CD4-positive, alpha-beta T cell treated with Interleukin-4 for 1 hour (primary cell): ENCODE results near the gene PDE1C.

Source experiments
- DNase-seq, 2 donors: peaks; one replicate each; pipeline ENCODE4 v3.0.0-alpha.2; 2020 to 2022

The PDE1C gene

DNA sequence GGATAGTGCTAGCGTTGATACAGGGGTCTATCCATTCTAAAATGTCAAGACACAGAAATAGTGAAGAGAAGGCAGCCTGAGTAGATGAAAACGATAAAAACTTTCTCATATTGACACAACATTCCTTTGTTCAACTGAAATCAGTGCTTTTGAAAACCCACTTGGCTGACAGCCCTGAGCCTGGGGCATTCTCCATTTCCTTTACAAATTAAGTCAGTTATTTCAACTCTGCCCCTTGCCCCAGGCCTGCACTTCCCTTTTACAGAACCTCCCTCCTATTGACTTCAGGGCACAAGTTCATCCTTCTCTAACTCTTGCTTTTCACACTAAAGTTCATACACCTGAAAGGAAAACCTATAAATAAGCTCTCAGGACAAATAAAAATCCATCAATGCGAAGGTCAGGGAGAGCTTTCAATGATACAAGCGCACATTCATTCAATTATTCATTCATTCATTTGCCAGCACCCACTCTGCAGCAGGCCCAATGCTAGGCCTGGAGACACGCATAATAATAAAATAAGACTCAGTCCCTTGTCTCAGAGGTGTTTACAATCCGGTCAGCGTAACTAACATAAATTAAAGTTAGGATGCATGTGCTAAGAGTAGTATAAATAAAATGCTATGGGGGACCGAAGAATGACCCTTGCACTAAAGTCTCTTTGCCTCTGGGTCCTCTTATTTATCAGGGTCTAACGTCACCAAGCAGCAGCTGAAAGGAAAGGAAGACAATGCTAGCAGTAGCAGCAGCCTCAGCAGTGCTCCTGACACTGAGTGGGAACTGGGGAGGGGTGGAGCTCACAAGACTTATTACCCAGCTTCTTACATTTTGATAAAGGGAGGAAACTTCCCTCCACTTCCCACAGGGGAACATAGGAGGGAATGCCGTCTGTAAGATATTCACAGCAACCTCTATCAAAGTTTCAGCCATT is 134.8 kb downstream of the PDE1C start:
- DNase-seq, result no peak

DNA sequence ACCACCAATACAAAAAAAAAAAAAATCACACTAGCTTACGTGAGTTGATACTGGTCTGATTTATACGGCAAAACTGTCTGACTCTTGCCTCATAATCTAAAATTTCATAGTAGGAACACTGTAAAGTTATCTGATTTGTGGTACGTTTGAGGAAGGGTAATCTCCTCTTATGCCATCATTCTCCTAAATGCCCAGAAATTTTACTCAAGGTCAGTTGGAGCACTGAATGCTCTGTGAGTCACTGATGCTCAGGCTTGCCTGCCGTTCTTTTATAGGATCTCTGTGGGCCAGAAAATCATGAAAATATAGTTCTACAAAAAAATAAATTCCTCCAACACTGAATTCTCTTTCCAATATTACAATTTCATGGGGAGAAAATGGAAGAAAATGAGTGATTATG is 135.7 kb downstream of the PDE1C start:
- no peak for DNase-seq

GRCh38 chr7:31933481-31933880 is 136.7 kb downstream of the PDE1C start:
- DNase-seq, result no peak

GRCh38 chr7:31926991-31927584 is 143.1 kb downstream of the PDE1C start:
- DNase-seq, result no peak

DNA sequence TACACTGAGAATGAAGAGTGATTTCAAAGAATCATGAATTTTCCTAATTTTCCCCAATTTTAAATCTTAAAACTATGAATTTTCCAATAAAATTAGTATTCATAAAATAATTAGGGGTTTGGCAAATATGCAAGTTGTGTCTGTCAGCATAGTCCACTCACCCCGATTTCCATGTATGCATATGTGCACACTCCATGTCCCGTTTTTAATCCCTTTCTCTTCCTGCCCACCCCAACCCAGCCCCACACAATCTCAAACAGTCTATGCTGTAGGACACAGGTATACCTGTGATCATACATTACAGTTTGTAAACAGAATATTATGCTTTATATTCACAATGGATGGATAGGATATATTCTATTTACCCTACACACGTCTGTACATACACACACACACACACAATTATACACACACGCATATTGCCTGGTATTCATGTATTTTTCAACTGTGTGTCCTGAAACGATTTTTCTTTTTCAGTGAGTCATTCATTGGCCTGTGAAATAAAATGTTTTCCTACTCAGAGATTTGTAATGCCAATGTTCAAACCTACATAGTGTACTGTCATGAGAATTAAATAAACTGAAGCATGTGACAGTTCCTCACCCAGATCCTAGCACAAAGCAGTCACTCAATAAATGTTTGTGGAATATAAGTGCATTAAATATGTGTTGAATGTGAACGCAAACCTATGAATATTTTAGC is 144.3 kb downstream of the PDE1C start:
- no peak for DNase-seq

DNA sequence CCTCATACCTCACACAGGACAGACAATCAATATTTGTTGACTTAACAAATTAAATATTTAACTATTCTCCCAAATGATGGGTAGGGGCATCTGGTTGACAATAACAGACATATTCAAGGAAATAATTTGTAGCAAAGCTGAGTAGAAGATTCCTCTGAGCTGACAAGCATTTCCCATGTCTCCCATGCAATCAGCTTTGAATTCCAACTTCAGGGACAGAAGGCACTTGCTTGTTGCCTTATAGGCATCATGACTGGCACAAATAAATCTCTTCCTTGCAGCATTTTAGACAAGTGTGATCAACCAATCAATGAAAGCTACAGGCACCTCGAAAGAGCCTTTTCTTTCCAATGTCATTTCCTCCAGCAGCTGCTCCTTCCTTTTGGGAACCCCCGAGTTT is 146.0 kb downstream of the PDE1C start:
- no peak for DNase-seq

DNA sequence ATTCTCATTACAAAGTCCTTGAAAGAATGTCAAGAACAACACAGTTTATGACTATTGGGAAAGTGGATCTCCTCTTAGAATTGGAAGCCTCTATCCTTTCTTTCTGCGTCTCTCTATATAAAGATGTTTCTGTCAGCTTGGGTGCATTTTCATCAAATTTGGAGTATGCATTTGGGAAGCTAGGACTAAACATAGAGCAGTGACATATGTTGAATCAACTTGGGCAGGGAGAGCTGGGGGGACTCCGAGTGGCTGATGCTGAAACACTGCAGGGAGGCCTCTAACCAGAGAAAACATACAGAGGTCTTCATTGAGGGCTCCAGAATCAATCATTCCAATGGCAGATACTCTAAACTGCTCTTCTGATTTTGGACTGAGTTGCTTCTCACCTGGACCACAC is 147.4 kb downstream of the PDE1C start:
- no peak for DNase-seq

GRCh38 chr7:31921047-31921446 is 149.2 kb downstream of the PDE1C start:
- DNase-seq, result no peak

DNA sequence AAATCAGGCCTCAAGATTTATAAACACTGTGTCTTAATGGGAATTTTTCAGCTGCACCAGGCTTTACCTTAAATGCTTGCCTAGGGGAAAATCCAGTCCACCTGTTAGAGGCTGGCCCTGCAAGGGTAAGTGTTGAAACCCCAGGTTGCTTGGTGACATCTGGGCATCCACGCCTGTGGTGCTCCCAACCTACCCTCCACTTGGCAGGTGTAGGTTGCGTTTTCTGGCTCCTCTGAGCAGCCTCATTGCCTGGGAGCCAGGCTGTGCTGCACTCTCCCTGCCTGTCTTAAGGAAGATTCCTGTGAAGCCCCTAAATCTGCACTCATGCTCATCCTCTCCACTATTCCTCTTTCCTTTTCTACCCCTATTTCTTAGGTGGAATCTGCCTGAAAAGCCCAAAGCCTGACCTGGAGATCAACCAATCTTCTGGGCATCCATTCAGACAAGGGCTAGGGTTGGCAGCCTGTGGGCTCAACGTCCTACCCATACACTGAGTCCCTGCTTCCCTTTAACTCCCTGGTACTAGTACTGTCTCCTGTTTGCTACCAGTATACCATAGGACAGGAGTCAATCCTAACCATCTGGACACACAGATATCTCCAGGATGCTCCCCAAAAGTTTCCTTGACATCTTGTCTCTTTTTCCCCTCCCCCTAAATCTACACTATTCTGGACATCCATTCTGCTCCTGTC is 150.4 kb downstream of the PDE1C start:
- no peak for DNase-seq

GRCh38 chr7:31918706-31919393 is 151.4 kb downstream of the PDE1C start:
- no peak for DNase-seq

DNA sequence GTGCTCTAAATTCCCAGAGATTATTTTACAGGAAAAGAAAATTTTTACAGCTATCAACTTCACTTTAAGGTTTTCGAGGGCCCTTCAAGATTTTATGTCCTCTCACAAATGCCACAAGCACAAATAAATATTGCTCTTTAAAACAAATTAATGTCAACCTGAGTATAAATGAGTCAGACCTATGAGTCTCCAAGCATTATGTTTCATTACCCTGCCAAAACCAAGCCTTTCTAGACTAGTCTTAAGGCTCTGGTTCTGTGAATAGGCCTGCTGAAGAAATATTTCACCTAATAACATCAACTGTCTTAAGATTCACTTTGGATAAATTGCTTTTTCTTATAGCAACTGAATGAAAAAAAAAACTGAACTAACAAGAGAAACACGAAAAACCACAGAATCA is 153.0 kb downstream of the PDE1C start:
- no peak for DNase-seq

DNA sequence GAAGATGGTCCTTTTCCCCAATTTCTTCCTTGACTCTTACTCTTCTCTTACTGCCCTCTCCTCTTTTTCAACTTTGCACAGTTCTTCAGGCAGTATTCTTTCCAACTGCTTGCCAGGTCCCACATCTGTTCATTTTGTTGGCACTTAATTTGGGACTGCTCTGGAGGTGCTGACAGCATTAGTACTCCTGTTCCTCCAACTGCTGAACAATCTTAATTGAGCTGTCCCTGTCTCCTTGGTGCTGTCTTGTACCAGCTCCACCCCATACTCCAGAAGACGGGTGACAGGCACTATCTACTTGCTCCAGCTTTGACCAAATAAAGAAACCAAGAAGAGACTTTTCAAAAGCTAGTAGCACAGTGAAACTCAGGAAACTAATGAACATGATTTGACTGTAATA is 160.0 kb downstream of the PDE1C start:
- no peak for DNase-seq

GRCh38 chr7:31906479-31907171 is 163.6 kb downstream of the PDE1C start:
- DNase-seq, result no peak

- DNase-seq, result no peak
These were observed 166.2 kb downstream of the PDE1C start for GRCh38 chr7:31903962-31904361.

- no peak for DNase-seq
These were observed 170.8 kb downstream of the PDE1C start for GRCh38 chr7:31899356-31899927.

GRCh38 chr7:31896925-31897324 is 173.3 kb downstream of the PDE1C start:
- no peak for DNase-seq

DNA sequence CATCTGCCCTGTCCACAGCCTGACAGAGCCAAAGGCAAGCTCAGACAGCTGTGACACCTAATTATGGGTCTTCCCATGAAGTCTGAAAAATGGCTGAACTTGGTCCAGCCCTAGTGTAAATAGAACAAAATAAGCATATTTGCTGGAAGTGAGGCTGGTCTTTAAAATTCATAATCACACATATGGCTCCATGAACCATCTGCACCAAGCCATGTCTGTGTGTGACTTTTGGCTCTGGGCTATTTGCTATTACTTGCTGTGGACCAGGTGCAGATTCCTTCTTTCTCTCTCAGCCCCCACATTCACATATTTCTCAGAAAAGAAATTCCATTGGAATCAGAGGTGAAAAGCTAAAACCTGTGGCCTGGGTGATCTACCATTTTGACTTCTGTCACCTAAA is 175.9 kb downstream of the PDE1C start:
- no peak for DNase-seq

DNA sequence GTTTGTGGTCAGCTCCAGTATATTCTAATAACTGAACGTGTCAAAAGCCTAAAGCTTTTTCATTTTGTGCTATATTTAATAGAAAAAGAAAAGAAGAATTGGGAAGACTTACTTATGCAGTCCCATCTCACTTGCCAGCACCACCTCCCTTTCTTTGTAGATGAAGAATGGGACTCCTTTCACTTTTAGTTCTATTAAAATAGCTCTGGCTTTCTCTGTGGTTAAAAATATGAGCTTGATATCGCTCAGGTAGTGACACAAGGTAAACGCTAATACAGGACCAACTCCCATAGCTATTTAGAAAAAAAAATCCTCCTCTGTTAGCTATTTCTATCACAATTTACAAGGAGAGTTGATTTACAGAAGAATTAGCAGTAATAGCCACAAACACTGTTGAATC is 176.8 kb downstream of the PDE1C start:
- no peak for DNase-seq

DNA sequence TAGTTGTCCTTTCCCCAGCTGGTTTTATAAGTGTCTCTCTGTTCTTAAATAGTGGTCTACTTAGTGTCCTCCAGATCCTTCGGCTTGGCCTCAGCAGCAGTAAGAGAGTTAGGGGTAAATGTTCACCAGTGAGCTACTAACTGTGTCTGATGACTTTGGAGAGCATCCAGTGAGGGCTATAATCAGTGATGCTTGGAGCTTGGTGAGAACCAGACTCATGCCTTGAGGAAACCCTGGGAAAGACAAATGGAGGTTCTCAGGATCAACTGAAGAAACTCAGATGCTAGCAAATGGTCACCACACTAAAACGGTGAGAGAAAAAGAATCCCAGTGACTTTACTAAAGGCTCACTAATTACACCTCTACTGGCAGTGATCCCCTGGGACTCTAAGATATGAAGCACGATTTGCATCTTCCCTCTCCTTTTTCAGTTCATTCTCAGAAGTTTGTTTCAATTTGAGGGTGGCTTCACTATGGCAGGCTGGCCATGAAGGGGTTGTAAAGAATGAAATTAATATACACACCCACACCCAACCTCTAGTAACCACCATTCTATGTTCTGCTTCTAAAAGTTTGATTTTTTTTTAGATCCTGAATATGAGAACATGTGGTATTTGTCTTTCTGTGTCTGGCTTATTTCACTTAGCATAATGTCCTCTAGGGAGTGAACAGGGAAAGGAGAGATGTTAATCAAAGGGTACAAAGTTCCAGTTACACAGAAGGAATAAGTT is 177.9 kb downstream of the PDE1C start:
- DNase-seq, result no peak

DNA sequence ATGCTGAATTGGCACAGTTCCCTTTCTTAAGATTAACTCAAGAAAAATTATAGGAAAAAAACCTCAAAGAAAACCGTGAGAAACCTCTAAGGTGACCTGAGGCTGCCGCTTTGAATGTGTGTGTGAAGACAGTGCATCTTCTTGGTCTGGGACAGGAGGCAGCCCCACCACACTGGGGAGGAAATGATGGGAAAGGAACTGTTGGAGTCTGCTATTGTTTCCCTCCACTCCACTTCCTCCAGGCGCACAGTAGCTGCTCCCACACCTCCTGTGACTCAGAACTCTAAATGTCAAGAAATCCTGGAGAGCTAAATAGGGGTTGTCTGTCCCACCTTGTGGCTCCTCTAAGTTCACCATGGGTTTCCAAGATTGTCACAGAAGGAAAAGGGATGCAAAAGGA is 179.4 kb downstream of the PDE1C start:
- DNase-seq, result no peak

DNA sequence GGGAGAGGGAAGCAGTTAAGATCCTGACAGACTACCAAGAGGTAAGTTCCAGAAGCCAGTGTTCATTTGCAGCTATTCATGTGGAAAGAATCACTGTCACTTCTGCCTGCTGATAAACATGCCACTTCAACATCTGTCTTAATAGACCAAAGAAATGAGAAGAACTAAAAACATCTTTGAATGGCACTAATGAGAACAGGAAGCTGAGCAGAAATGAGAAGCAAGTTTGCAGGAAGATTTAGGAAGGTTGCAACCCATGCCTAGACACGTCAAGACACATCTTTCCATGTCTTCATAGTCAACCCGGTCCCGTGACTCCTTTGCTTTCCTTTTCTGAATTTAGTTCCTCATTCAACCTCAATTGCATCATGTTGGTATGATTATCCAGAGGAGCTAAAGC is 180.0 kb downstream of the PDE1C start:
- no peak for DNase-seq
